HEK293 (cell line): Measurements from ENCODE around the gene PIK3CD.

ENCODE experiments used
- PRDM10 ChIP-seq: fragments of 450-650 bp; formaldehyde crosslinking; IDR thresholded peaks from 2 replicates; pipeline ENCODE4 v1.5.1; 2016; ENCODE audit warnings: missing biosample characterization, missing genetic modification characterization
- ZBTB21 ChIP-seq: fragments of 450-650 bp; formaldehyde crosslinking; IDR thresholded peaks from 2 replicates; pipeline ENCODE4 v1.5.1; 2017; ENCODE audit warnings: missing biosample characterization, missing genetic modification characterization
- ZNF133 ChIP-seq: fragments of 450-650 bp; formaldehyde crosslinking; IDR thresholded peaks from 2 replicates; pipeline ENCODE4 v1.5.1; 2016; ENCODE audit warnings: missing biosample characterization, missing genetic modification characterization
- ZNF155 ChIP-seq: fragments of 450-650 bp; formaldehyde crosslinking; IDR thresholded peaks from 2 replicates; pipeline ENCODE4 v1.5.1; 2016; ENCODE audit warnings: missing biosample characterization, missing genetic modification characterization
- ZNF654 ChIP-seq: fragments of 450-650 bp; formaldehyde crosslinking; IDR thresholded peaks from 2 replicates; pipeline ENCODE4 v1.5.1; 2016; ENCODE audit warnings: low read depth, missing biosample characterization, missing genetic modification characterization
- ZSCAN18 ChIP-seq: fragments of 450-650 bp; formaldehyde crosslinking; IDR thresholded peaks from 2 replicates; pipeline ENCODE4 v1.5.1; 2016; ENCODE audit warnings: missing biosample characterization, missing genetic modification characterization
- TF ChIP-seq, protein P1 (sequence below): fragments of 450-650 bp; formaldehyde crosslinking; IDR thresholded peaks from 2 replicates; pipeline ENCODE4 v1.5.1; 2016; ENCODE audit warnings: missing biosample characterization, missing genetic modification characterization

- TF ChIP-seq, protein P1, sequence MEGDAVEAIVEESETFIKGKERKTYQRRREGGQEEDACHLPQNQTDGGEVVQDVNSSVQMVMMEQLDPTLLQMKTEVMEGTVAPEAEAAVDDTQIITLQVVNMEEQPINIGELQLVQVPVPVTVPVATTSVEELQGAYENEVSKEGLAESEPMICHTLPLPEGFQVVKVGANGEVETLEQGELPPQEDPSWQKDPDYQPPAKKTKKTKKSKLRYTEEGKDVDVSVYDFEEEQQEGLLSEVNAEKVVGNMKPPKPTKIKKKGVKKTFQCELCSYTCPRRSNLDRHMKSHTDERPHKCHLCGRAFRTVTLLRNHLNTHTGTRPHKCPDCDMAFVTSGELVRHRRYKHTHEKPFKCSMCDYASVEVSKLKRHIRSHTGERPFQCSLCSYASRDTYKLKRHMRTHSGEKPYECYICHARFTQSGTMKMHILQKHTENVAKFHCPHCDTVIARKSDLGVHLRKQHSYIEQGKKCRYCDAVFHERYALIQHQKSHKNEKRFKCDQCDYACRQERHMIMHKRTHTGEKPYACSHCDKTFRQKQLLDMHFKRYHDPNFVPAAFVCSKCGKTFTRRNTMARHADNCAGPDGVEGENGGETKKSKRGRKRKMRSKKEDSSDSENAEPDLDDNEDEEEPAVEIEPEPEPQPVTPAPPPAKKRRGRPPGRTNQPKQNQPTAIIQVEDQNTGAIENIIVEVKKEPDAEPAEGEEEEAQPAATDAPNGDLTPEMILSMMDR (tag by site-specific recombination), result no peak
- TF ChIP-seq ZSCAN18 (tag by site-specific recombination) (no peak), ZNF155 (no peak), ZBTB21 (tag by site-specific recombination) (no peak), PRDM10 (tag by site-specific recombination) (no peak), ZNF654 (tag by site-specific recombination) (no peak), ZNF133 (no peak)
Measured at GRCh38 chr1:9668080-9668479, 16.5 kb downstream of the PIK3CD start.
